Hindlimb muscle (tissue), 1 donor: ENCODE results near the gene EVC. TPM values are rescaled to one million over a fixed set of nuclear protein-coding genes. Genes with fewer than 3 reads are reported as not detected.
"Not testable (repeated sequence)": the region's sequence is repeated elsewhere in the genome, so short reads cannot be mapped to it uniquely, and the experiment has no call there.

Source experiments
- DNase-seq: peaks from one replicate; pipeline ENCODE4 v3.0.0-alpha.2; 2013
- polyA plus RNA-seq: library from polyadenylated mRNA; unstranded; fragments of 120-200 nt; gene quantifications from one replicate; pipeline ENCODE4 v1.2.1, GENCODE V29; 2013; ENCODE audit not compliant: insufficient read length

Gene EVC
- polyA plus RNA-seq, 1 donor: 17.2 TPM

GRCh38 chr4:5851637-5852301 is 140.8 kb downstream of the EVC start:
- no peak for DNase-seq

- no peak for DNase-seq
Observed at GRCh38 chr4:5852523-5853202, 141.7 kb downstream of the EVC start.

- DNase-seq: no peak
Observed at GRCh38 chr4:5854929-5855328, 143.9 kb downstream of the EVC start.

GRCh38 chr4:5856362-5856761 is 145.4 kb downstream of the EVC start:
- DNase-seq: not testable (repeated sequence)

GRCh38 chr4:5857199-5857598 is 146.2 kb downstream of the EVC start:
- DNase-seq: no peak

GRCh38 chr4:5858020-5858769 is 147.2 kb downstream of the EVC start:
- DNase-seq: no peak

GRCh38 chr4:5863461-5864113 is 152.6 kb downstream of the EVC start:
- no peak for DNase-seq

Other genes starting within 250 kb of the EVC start
- 4.0 TPM for gene EVC2, start 2.6 kb upstream of the EVC start, polyA plus RNA-seq
- gene CRMP1, start 181.9 kb downstream of the EVC start, polyA plus RNA-seq: 18.8 TPM